DOHH2 (cell line): ENCODE measurements around the gene TRIM27.
"Not testable (repeated sequence)": the region's sequence is repeated elsewhere in the genome, so short reads cannot be mapped to it uniquely, and the experiment has no call there.

Source experiments
- H3F3A ChIP-seq: fragments of 200-600 bp; sonication (generic), shearing (Covaris generic); 2 replicates; pipeline ENCODE4 v1.6.0; 2016; ENCODE audit warnings: antibody characterized with exemption, mild to moderate bottlenecking; ENCODE audit not compliant: control insufficient read depth, insufficient read depth
- H3K27ac ChIP-seq: fragments of 200-600 bp; sonication (generic); 2 replicates; pipeline ENCODE4 v1.5.1; 2014; ENCODE audit warnings: low read depth, mild to moderate bottlenecking, low read length, moderate library complexity
- H3K27me3 ChIP-seq: fragments of 200-600 bp; sonication (generic); 2 replicates; pipeline ENCODE4 v1.6.1; 2014; ENCODE audit warnings: mild to moderate bottlenecking, low read length, mixed read lengths; ENCODE audit not compliant: control insufficient read depth
- H3K36me3 ChIP-seq: fragments of 200-600 bp; sonication (generic); 2 replicates; pipeline ENCODE4 v1.6.1; 2014; ENCODE audit warnings: mild to moderate bottlenecking, low read length, moderate library complexity, mixed read lengths; ENCODE audit not compliant: control insufficient read depth
- H3K4me1 ChIP-seq: fragments of 200-600 bp; sonication (generic); 2 replicates; pipeline ENCODE4 v1.6.1; 2014; ENCODE audit warnings: mild to moderate bottlenecking, low read length, mixed read lengths; ENCODE audit not compliant: control insufficient read depth
- H3K4me2 ChIP-seq: fragments of 200-600 bp; sonication (generic); 2 replicates; pipeline ENCODE4 v1.6.0; 2014; ENCODE audit warnings: mild to moderate bottlenecking, low read length, moderate library complexity
- H3K4me3 ChIP-seq: fragments of 200-600 bp; sonication (generic); 2 replicates; pipeline ENCODE4 v1.5.1; 2014; ENCODE audit warnings: mild to moderate bottlenecking, low read length, mixed read lengths
- H3K79me2 ChIP-seq: fragments of 200-600 bp; sonication (generic); 2 replicates; pipeline ENCODE4 v1.6.1; 2014; ENCODE audit warnings: mild to moderate bottlenecking, low read length, mixed read lengths; ENCODE audit not compliant: control insufficient read depth
- H3K9me2 ChIP-seq: fragments of 200-600 bp; sonication (generic); replicated peaks from 2 replicates; pipeline ENCODE4 v1.6.1; 2014; ENCODE audit warnings: mild to moderate bottlenecking, low read length, mixed read lengths; ENCODE audit not compliant: control insufficient read depth
- H3K9me3 ChIP-seq: fragments of 200-600 bp; sonication (generic); 2 replicates; pipeline ENCODE4 v1.6.1; 2014; ENCODE audit warnings: antibody characterized with exemption, low read length, mixed read lengths; ENCODE audit not compliant: control insufficient read depth, insufficient read depth
- H4K20me1 ChIP-seq: fragments of 200-600 bp; sonication (generic); 2 replicates; pipeline ENCODE4 v1.6.0; 2014; ENCODE audit warnings: low read depth, mild to moderate bottlenecking, antibody characterized with exemption, low read length, moderate library complexity; ENCODE audit not compliant: control insufficient read depth, insufficient read depth
- EZH2phosphoT487 ChIP-seq: fragments of 200-600 bp; sonication (generic); IDR thresholded peaks from 2 replicates; pipeline ENCODE4 v1.6.1; 2017; ENCODE audit warnings: borderline replicate concordance, mild to moderate bottlenecking, antibody characterized with exemption, low read length, moderate library complexity, mixed read lengths
- TF ChIP-seq, protein P1 (sequence below): fragments of 200-600 bp; sonication (generic); IDR thresholded peaks from one replicate; pipeline ENCODE4 v1.5.1; 2014; ENCODE audit warnings: antibody characterized with exemption, mild to moderate bottlenecking, low read depth, low read length; ENCODE audit not compliant: poor library complexity, severe bottlenecking

Gene TRIM27

GRCh38 chr6:28868873-28869272 is 54.9 kb downstream of the TRIM27 start:
- Histone ChIP-seq H3K27ac (no peak overlapping the region), H4K20me1 (no peaks in the 10 kb centered on the region), H3K4me3 (no peak overlapping the region), H3K4me2 (no peak overlapping the region), H3K36me3 (no peaks in the 10 kb centered on the region), H3F3A (peaks cover 15% of the 10 kb centered on the region), H3K4me1 (peaks cover 14% of the 10 kb centered on the region), H3K9me2 (no peaks in the 10 kb centered on the region), H3K79me2 (no peaks in the 10 kb centered on the region), H3K9me3 (peaks cover 8% of the 10 kb centered on the region), H3K27me3 (no peaks in the 10 kb centered on the region)
- no peak for TF ChIP-seq EZH2phosphoT487
- TF ChIP-seq, protein P1, sequence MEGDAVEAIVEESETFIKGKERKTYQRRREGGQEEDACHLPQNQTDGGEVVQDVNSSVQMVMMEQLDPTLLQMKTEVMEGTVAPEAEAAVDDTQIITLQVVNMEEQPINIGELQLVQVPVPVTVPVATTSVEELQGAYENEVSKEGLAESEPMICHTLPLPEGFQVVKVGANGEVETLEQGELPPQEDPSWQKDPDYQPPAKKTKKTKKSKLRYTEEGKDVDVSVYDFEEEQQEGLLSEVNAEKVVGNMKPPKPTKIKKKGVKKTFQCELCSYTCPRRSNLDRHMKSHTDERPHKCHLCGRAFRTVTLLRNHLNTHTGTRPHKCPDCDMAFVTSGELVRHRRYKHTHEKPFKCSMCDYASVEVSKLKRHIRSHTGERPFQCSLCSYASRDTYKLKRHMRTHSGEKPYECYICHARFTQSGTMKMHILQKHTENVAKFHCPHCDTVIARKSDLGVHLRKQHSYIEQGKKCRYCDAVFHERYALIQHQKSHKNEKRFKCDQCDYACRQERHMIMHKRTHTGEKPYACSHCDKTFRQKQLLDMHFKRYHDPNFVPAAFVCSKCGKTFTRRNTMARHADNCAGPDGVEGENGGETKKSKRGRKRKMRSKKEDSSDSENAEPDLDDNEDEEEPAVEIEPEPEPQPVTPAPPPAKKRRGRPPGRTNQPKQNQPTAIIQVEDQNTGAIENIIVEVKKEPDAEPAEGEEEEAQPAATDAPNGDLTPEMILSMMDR: no peak

DNA sequence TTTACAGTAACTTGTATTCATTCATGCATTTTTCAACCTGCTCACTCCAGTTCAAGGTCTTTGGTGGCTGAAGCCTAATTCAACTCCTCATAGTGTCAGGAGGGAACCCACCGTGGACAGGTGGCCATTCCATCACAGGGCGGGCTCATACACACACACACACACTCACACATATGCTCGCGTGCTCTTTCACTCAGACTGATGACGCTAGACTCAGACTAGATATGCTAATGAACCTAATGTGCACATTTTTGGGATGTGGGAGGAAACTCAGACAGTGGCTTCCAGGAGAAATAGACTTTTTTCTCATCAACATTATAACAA is 56.7 kb downstream of the TRIM27 start:
- H3K4me1 ChIP-seq: peaks cover 18% of the 10 kb centered on the region
- peak overlapping the region; percentile 65 for H3K4me2 ChIP-seq
- H3K9me2 ChIP-seq: no peaks in the 10 kb centered on the region
- no peaks in the 10 kb centered on the region for H4K20me1 ChIP-seq
- no peaks in the 10 kb centered on the region for H3K36me3 ChIP-seq
- no peaks in the 10 kb centered on the region for H3K27me3 ChIP-seq
- peak overlapping the region; percentile 73 for H3K4me3 ChIP-seq
- no peaks in the 10 kb centered on the region for H3K79me2 ChIP-seq
- no peak for TF ChIP-seq EZH2phosphoT487
- TF ChIP-seq, protein P1: no peak
- H3F3A ChIP-seq: peaks cover 15% of the 10 kb centered on the region
- peak overlapping the region; percentile 75 for H3K27ac ChIP-seq
- peaks cover 8% of the 10 kb centered on the region for H3K9me3 ChIP-seq

DNA sequence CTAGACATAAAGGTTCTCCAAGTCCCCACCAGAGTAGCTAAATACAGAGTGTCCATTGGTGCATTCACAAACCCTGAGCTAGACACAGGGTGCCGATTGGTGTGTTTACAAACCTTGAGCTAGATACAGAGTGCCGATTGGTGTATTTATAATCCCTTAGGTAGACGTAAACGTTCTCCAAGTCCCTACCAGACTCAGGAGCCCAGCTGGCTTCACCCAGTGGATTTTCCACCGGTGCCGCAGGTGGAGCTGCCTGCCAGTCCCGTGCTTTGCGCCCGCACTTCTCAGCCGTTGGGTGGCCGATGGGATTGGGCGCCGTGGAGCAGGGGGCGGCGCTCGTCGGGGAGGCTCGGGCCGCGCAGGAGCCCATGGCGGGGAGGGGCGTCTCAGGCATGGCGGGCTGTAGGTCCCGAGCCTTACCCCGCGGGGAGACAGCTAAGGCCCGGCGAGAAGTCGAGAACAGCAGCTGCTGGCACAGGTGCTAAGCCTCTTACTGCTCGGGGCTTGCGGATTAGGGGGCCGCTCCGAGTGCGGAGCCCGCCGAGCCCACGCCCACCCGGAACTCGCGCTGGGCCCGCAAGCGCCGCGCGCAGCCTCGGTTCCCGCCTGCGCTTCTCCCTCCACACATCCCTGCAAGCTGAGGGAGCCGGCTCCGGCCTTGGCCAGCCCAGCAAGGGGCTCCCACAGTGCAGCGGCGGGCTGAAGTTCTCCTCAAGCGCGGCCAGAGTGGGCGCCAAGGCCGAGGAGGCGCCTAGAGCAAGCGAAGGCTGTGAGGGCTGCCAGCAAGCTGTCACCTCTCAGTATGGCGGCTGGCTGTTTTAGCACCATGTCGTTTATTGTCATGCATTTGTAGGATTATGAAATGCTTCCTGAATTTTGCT is 57.3 kb downstream of the TRIM27 start:
- H3K9me3 ChIP-seq, H3K36me3 ChIP-seq: not testable (repeated sequence)
- peak overlapping the region; percentile 65 for H3K4me2 ChIP-seq

More for the DNA sequence above, 57.3 kb downstream of the TRIM27 start:
- not testable (repeated sequence) for H3K9me2 ChIP-seq, H3K79me2 ChIP-seq, H3K27me3 ChIP-seq, H4K20me1 ChIP-seq
- Histone ChIP-seq H3F3A (peaks cover 15% of the 10 kb centered on the region), H3K27ac (peak overlapping the region; percentile 75), H3K4me3 (peak overlapping the region; percentile 73), H3K4me1 (peaks cover 18% of the 10 kb centered on the region)
